ENCODE data around the gene RAP1GAP2. TPM values are rescaled to one million over a fixed set of nuclear protein-coding genes. Genes with fewer than 3 reads are reported as not detected.

RAP1GAP2 gene
- total RNA-seq, 1 donor from 2014 or later, result 17.0 TPM

GRCh38 chr17:2936351-2936750 is 140.1 kb downstream of the RAP1GAP2 start:
- no peak overlapping the region for H3K27ac ChIP-seq
- intact Hi-C loops (cut with DNase I), result no loop called here

GRCh38 chr17:2936771-2937321 is 140.6 kb downstream of the RAP1GAP2 start:
- H3K36me3 ChIP-seq, result no peaks in the 10 kb centered on the region
- ATAC-seq, result no peak
- H3K4me3 ChIP-seq, result no peak overlapping the region
- no peak for DNase-seq
- no peak for TF ChIP-seq CTCF (IDR thresholded peaks at IDR 0.05)
- intact Hi-C loops (cut with DNase I), result no loop called here
- no peaks in the 10 kb centered on the region for H3K27me3 ChIP-seq (ENCODE audit: low read depth)
- H3K9me3 ChIP-seq, result no peaks in the 10 kb centered on the region
- no peaks in the 10 kb centered on the region for H3K4me1 ChIP-seq
- no peak overlapping the region for H3K27ac ChIP-seq

More at GRCh38 chr17:2936351-2936750, 140.1 kb downstream of the RAP1GAP2 start:
- TF ChIP-seq CTCF (IDR thresholded peaks at IDR 0.05), result no peak
- H3K4me1 ChIP-seq, result no peaks in the 10 kb centered on the region
- H3K36me3 ChIP-seq, result no peaks in the 10 kb centered on the region
- no peaks in the 10 kb centered on the region for H3K27me3 ChIP-seq (ENCODE audit: low read depth)
- ATAC-seq, result no peak
- H3K4me3 ChIP-seq, result no peak overlapping the region
- DNase-seq, result no peak
- H3K9me3 ChIP-seq, result no peaks in the 10 kb centered on the region

GRCh38 chr17:2937331-2938003 is 141.2 kb downstream of the RAP1GAP2 start:
- TF ChIP-seq CTCF (IDR thresholded peaks at IDR 0.05), result no peak
- H3K9me3 ChIP-seq, result no peaks in the 10 kb centered on the region
- no peak overlapping the region for H3K4me3 ChIP-seq
- H3K27me3 ChIP-seq (ENCODE audit: low read depth), result no peaks in the 10 kb centered on the region
- ATAC-seq (no peak), DNase-seq (no peak)
- no peaks in the 10 kb centered on the region for H3K4me1 ChIP-seq
- no peak overlapping the region for H3K27ac ChIP-seq
- H3K36me3 ChIP-seq, result no peaks in the 10 kb centered on the region
- intact Hi-C loops (cut with DNase I), result no loop called here

GRCh38 chr17:2939714-2940351 is 143.6 kb downstream of the RAP1GAP2 start:
- no peak for TF ChIP-seq CTCF (IDR thresholded peaks at IDR 0.05)
- H3K4me3 ChIP-seq, result no peak overlapping the region
- H3K9me3 ChIP-seq, result no peaks in the 10 kb centered on the region
- ATAC-seq (peak; percentile 27 to 63), DNase-seq (peak; percentile 60)
- intact Hi-C loops (cut with DNase I), result no loop called here
- no peaks in the 10 kb centered on the region for H3K27me3 ChIP-seq (ENCODE audit: low read depth)
- H3K4me1 ChIP-seq, result no peaks in the 10 kb centered on the region
- no peak overlapping the region for H3K27ac ChIP-seq
- H3K36me3 ChIP-seq, result no peaks in the 10 kb centered on the region

- no peaks in the 10 kb centered on the region for H3K4me1 ChIP-seq
- no peaks in the 10 kb centered on the region for H3K36me3 ChIP-seq
- no peak for TF ChIP-seq CTCF (IDR thresholded peaks at IDR 0.05)
- H3K4me3 ChIP-seq, result no peak overlapping the region
- no peak overlapping the region for H3K27ac ChIP-seq
- no peaks in the 10 kb centered on the region for H3K9me3 ChIP-seq
- intact Hi-C loops (cut with DNase I), result no loop called here
- no peaks in the 10 kb centered on the region for H3K27me3 ChIP-seq (ENCODE audit: low read depth)
- no peak for DNase-seq
- ATAC-seq, result peak; percentile 47 to 61
These were observed 144.1 kb downstream of the RAP1GAP2 start for GRCh38 chr17:2940352-2940751.

Data from lower lobe of right lung (tissue), 2 donors.